ENCODE data around the gene STARD7. TPM values are rescaled to one million over a fixed set of nuclear protein-coding genes. Genes with fewer than 3 reads are reported as not detected.

STARD7 gene
- total and polyA plus RNA-seq, 9 of the 15 experiments (the other 6 are each of a cell fraction or from before 2014, with no cell fraction given) = 90.9 to 196 (median 145) TPM

DNA sequence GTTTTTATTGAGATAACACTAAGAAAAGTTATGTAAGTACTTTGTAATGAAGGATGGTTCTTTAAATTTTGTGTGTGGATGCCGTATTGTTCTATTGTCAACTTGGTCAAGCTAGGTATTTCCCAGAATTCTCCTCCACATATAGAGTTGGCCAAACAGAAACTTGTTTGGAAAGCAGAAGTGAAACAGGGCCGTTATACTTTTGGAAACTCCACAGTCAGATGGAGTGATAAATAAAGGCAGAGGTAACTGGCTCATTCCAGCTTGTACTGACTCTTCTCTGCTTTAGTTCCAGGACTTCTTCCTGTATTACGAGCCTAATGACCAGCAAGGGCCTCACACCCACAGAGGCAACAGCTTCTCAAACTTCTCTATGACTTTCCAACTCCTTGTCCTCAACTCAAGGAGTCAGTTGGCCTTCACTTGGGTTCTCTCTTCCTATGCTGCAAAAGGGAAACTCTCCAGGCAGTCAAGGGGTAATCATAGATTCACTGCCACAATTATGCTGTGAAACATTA is 16.4 kb upstream of the STARD7 start (continued):
- TF ChIP-seq, protein P1, sequence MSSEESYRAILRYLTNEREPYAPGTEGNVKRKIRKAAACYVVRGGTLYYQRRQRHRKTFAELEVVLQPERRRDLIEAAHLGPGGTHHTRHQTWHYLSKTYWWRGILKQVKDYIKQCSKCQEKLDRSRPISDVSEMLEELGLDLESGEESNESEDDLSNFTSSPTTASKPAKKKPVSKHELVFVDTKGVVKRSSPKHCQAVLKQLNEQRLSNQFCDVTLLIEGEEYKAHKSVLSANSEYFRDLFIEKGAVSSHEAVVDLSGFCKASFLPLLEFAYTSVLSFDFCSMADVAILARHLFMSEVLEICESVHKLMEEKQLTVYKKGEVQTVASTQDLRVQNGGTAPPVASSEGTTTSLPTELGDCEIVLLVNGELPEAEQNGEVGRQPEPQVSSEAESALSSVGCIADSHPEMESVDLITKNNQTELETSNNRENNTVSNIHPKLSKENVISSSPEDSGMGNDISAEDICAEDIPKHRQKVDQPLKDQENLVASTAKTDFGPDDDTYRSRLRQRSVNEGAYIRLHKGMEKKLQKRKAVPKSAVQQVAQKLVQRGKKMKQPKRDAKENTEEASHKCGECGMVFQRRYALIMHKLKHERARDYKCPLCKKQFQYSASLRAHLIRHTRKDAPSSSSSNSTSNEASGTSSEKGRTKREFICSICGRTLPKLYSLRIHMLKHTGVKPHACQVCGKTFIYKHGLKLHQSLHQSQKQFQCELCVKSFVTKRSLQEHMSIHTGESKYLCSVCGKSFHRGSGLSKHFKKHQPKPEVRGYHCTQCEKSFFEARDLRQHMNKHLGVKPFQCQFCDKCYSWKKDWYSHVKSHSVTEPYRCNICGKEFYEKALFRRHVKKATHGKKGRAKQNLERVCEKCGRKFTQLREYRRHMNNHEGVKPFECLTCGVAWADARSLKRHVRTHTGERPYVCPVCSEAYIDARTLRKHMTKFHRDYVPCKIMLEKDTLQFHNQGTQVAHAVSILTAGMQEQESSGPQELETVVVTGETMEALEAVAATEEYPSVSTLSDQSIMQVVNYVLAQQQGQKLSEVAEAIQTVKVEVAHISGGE (CRISPR knock-in tag; IDR thresholded peaks at IDR 0.05) = peak in 1 of 3 experiments; percentile 78; a peak in 2 of 6 replicates
- TF ChIP-seq ILK (tag; IDR thresholded peaks at IDR 0.05; ENCODE audit: borderline replicate concordance, low read depth) (peak; percentile 41; the same call in 1 of the 2 replicates), ADNP (tag; IDR thresholded peaks at IDR 0.05) (no peak), MCM2 (IDR thresholded peaks at IDR 0.05; ENCODE audit: low read depth) (no peak), MTA2 (IDR thresholded peaks at IDR 0.05; ENCODE audit: low read depth) (no peak)
- TF ChIP-seq, protein P2, sequence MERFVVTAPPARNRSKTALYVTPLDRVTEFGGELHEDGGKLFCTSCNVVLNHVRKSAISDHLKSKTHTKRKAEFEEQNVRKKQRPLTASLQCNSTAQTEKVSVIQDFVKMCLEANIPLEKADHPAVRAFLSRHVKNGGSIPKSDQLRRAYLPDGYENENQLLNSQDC (CRISPR knock-in tag; IDR thresholded peaks at IDR 0.05) = no peak
- TF ChIP-seq, protein P3, sequence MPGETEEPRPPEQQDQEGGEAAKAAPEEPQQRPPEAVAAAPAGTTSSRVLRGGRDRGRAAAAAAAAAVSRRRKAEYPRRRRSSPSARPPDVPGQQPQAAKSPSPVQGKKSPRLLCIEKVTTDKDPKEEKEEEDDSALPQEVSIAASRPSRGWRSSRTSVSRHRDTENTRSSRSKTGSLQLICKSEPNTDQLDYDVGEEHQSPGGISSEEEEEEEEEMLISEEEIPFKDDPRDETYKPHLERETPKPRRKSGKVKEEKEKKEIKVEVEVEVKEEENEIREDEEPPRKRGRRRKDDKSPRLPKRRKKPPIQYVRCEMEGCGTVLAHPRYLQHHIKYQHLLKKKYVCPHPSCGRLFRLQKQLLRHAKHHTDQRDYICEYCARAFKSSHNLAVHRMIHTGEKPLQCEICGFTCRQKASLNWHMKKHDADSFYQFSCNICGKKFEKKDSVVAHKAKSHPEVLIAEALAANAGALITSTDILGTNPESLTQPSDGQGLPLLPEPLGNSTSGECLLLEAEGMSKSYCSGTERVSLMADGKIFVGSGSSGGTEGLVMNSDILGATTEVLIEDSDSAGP (CRISPR knock-in tag; IDR thresholded peaks at IDR 0.05) = no peak
- TF ChIP-seq, protein P4, sequence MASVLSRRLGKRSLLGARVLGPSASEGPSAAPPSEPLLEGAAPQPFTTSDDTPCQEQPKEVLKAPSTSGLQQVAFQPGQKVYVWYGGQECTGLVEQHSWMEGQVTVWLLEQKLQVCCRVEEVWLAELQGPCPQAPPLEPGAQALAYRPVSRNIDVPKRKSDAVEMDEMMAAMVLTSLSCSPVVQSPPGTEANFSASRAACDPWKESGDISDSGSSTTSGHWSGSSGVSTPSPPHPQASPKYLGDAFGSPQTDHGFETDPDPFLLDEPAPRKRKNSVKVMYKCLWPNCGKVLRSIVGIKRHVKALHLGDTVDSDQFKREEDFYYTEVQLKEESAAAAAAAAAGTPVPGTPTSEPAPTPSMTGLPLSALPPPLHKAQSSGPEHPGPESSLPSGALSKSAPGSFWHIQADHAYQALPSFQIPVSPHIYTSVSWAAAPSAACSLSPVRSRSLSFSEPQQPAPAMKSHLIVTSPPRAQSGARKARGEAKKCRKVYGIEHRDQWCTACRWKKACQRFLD (CRISPR knock-in tag; IDR thresholded peaks at IDR 0.05) = peak; percentile 93
- TF ChIP-seq, protein P5, sequence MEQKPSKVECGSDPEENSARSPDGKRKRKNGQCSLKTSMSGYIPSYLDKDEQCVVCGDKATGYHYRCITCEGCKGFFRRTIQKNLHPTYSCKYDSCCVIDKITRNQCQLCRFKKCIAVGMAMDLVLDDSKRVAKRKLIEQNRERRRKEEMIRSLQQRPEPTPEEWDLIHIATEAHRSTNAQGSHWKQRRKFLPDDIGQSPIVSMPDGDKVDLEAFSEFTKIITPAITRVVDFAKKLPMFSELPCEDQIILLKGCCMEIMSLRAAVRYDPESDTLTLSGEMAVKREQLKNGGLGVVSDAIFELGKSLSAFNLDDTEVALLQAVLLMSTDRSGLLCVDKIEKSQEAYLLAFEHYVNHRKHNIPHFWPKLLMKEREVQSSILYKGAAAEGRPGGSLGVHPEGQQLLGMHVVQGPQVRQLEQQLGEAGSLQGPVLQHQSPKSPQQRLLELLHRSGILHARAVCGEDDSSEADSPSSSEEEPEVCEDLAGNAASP (IDR thresholded peaks at IDR 0.05) = no peak
- TF ChIP-seq, protein P6, sequence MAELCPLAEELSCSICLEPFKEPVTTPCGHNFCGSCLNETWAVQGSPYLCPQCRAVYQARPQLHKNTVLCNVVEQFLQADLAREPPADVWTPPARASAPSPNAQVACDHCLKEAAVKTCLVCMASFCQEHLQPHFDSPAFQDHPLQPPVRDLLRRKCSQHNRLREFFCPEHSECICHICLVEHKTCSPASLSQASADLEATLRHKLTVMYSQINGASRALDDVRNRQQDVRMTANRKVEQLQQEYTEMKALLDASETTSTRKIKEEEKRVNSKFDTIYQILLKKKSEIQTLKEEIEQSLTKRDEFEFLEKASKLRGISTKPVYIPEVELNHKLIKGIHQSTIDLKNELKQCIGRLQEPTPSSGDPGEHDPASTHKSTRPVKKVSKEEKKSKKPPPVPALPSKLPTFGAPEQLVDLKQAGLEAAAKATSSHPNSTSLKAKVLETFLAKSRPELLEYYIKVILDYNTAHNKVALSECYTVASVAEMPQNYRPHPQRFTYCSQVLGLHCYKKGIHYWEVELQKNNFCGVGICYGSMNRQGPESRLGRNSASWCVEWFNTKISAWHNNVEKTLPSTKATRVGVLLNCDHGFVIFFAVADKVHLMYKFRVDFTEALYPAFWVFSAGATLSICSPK (IDR thresholded peaks at IDR 0.05; ENCODE audit: borderline replicate concordance) = no peak
- TF ChIP-seq, protein P7, sequence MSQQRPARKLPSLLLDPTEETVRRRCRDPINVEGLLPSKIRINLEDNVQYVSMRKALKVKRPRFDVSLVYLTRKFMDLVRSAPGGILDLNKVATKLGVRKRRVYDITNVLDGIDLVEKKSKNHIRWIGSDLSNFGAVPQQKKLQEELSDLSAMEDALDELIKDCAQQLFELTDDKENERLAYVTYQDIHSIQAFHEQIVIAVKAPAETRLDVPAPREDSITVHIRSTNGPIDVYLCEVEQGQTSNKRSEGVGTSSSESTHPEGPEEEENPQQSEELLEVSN (IDR thresholded peaks at IDR 0.05; ENCODE audit: borderline replicate concordance in 1 of 2, extremely low read depth in 1 of 2, insufficient read depth in 1 of 2, insufficient read length in 1 of 2, low read depth in 1 of 2, low read length in 1 of 2, poor library complexity in 1 of 2, severe bottlenecking in 1 of 2) = no peak

All from K562 (cell line).